H9 (cell line): ENCODE results near the gene FREY1. TPM values are rescaled to one million over a fixed set of nuclear protein-coding genes. Genes with fewer than 3 reads are reported as not detected.

Source experiments
- DNase-seq: peaks from one replicate; pipeline ENCODE4 v3.0.0-alpha.2; 2017
- H2AFZ ChIP-seq: one replicate; pipeline ENCODE4 v1.6.1; 2013; ENCODE audit warnings: mild to moderate bottlenecking, low read length, control low read depth, moderate library complexity
- H2AK5ac ChIP-seq: 2 replicates; pipeline ENCODE4 v1.6.1; 2013; ENCODE audit warnings: low read length, control low read depth, mixed read lengths; ENCODE audit not compliant: insufficient read length
- H2BK120ac ChIP-seq: one replicate; pipeline ENCODE4 v1.6.1; 2013; ENCODE audit warnings: low read depth, mild to moderate bottlenecking, low read length, control low read depth, inconsistent platforms; ENCODE audit not compliant: poor library complexity, severe bottlenecking
- H2BK12ac ChIP-seq: 2 replicates; pipeline ENCODE4 v1.6.1; 2013; ENCODE audit warnings: low read length, control low read depth, mixed read lengths, low read depth; ENCODE audit not compliant: insufficient read length
- H2BK15ac ChIP-seq: 2 replicates; pipeline ENCODE4 v1.6.1; 2013; ENCODE audit warnings: low read depth, low read length, control low read depth
- H2BK20ac ChIP-seq: one replicate; pipeline ENCODE4 v1.6.1; 2013; ENCODE audit warnings: low read depth, mild to moderate bottlenecking, low read length, control low read depth, inconsistent platforms; ENCODE audit not compliant: poor library complexity, severe bottlenecking
- H2BK5ac ChIP-seq: 2 replicates; pipeline ENCODE4 v1.6.1; 2013; ENCODE audit warnings: low read length, control low read depth, mixed read lengths; ENCODE audit not compliant: insufficient read length
- H3K14ac ChIP-seq: 2 replicates; pipeline ENCODE4 v1.6.1; 2013; ENCODE audit warnings: low read length, control low read depth; ENCODE audit not compliant: insufficient read depth
- H3K18ac ChIP-seq: 2 replicates; pipeline ENCODE4 v1.6.1; 2013; ENCODE audit warnings: low read depth, mild to moderate bottlenecking, mixed read lengths, low read length, control low read depth; ENCODE audit not compliant: insufficient read length
- H3K23ac ChIP-seq: 2 replicates; pipeline ENCODE4 v1.6.1; 2013; ENCODE audit warnings: low read length, control low read depth, mixed read lengths, low read depth; ENCODE audit not compliant: insufficient read length
- H3K23me2 ChIP-seq: 2 replicates; pipeline ENCODE4 v1.6.1; 2013; ENCODE audit warnings: low read depth, mild to moderate bottlenecking, mixed read lengths, low read length, control low read depth; ENCODE audit not compliant: insufficient read length, poor library complexity, severe bottlenecking
- H3K27ac ChIP-seq: 2 replicates; pipeline ENCODE4 v1.5.1; 2013; ENCODE audit warnings: low read length, control low read depth, mixed read lengths, low read depth; ENCODE audit not compliant: insufficient read length
- H3K27me3 ChIP-seq: 2 replicates; pipeline ENCODE4 v1.6.1; 2013; ENCODE audit warnings: low read length, control low read depth, inconsistent platforms; ENCODE audit not compliant: insufficient read depth
- H3K4ac ChIP-seq: 2 replicates; pipeline ENCODE4 v1.6.1; 2013; ENCODE audit warnings: low read depth, mild to moderate bottlenecking, control low read depth, inconsistent platforms, low read length, moderate library complexity
- H3K4me1 ChIP-seq: 2 replicates; pipeline ENCODE4 v1.6.1; 2013; ENCODE audit warnings: low read length, control low read depth, inconsistent platforms; ENCODE audit not compliant: insufficient read depth
- H3K4me2 ChIP-seq: 2 replicates; pipeline ENCODE4 v1.6.1; 2013; ENCODE audit warnings: low read length, control low read depth, mixed read lengths; ENCODE audit not compliant: insufficient read length, insufficient read depth
- H3K56ac ChIP-seq: 2 replicates; pipeline ENCODE4 v1.6.1; 2013; ENCODE audit warnings: low read depth, mild to moderate bottlenecking, mixed read lengths, low read length, control low read depth; ENCODE audit not compliant: insufficient read length
- H3K79me1 ChIP-seq: 2 replicates; pipeline ENCODE4 v1.6.1; 2013; ENCODE audit warnings: low read depth, mild to moderate bottlenecking, moderate library complexity, low read length, control low read depth, inconsistent platforms; ENCODE audit not compliant: insufficient read depth, poor library complexity, severe bottlenecking
- H3K79me2 ChIP-seq: 2 replicates; pipeline ENCODE4 v1.6.1; 2013; ENCODE audit warnings: low read length, control low read depth, inconsistent platforms; ENCODE audit not compliant: insufficient read depth
- H3K9ac ChIP-seq: 2 replicates; pipeline ENCODE4 v1.6.1; 2013; ENCODE audit warnings: low read length, control low read depth, mixed read lengths; ENCODE audit not compliant: insufficient read length; ENCODE audit errors: extremely low read depth
- H3K9me3 ChIP-seq: one replicate; pipeline ENCODE4 v1.6.1; 2013; ENCODE audit warnings: low read depth, low read length, inconsistent platforms; ENCODE audit not compliant: control insufficient read depth
- H3T11ph ChIP-seq: one replicate; pipeline ENCODE4 v1.6.1; 2013; ENCODE audit warnings: mild to moderate bottlenecking, low read length, control low read depth, inconsistent platforms
- H4K20me1 ChIP-seq: one replicate; pipeline ENCODE4 v1.6.1; 2013; ENCODE audit not compliant: control insufficient read depth, insufficient read length, insufficient read depth
- H4K5ac ChIP-seq: 2 replicates; pipeline ENCODE4 v1.6.1; 2013; ENCODE audit warnings: low read depth, mild to moderate bottlenecking, mixed read lengths, low read length, control low read depth; ENCODE audit not compliant: insufficient read length
- H4K8ac ChIP-seq: replicated peaks from 2 replicates; pipeline ENCODE4 v1.6.1; 2013; ENCODE audit warnings: low read length, control low read depth, mixed read lengths, low read depth; ENCODE audit not compliant: insufficient read length
- H4K91ac ChIP-seq: 2 replicates; pipeline ENCODE4 v1.6.1; 2013; ENCODE audit warnings: low read depth, mild to moderate bottlenecking, moderate library complexity, mixed read lengths, low read length, control low read depth; ENCODE audit not compliant: insufficient read length
- H3K27ac Mint-ChIP-seq, 3 experiments: 2 replicates in 2 of 3; 3 replicates in 1 of 3; pipeline ENCODE4 v1.8.0; 2020 to 2021; ENCODE audit warnings: mixed read lengths in 3 of 3, mild to moderate bottlenecking in 1 of 3, moderate library complexity in 1 of 3
- H3K27me3 Mint-ChIP-seq: 2 replicates; pipeline ENCODE4 v1.8.0; 2021; ENCODE audit warnings: low read depth, mild to moderate bottlenecking, moderate library complexity, mixed read lengths
- H3K36me3 Mint-ChIP-seq, 3 experiments: 2 replicates in 2 of 3; 3 replicates in 1 of 3; pipeline ENCODE4 v1.8.0; 2020 to 2021; ENCODE audit warnings: low read depth in 3 of 3, mixed read lengths in 3 of 3; ENCODE audit not compliant: insufficient read depth in 1 of 3
- H3K4me1 Mint-ChIP-seq, 2 experiments: 2 replicates each; pipeline ENCODE4 v1.8.0; 2020; ENCODE audit warnings: mixed read lengths in 2 of 2
- H3K4me3 Mint-ChIP-seq, 2 experiments: 2 replicates in 1 of 2; 3 replicates in 1 of 2; pipeline ENCODE4 v1.8.0; 2020 to 2021; ENCODE audit warnings: mild to moderate bottlenecking in 2 of 2, mixed read lengths in 2 of 2, moderate library complexity in 1 of 2
- H3K9me3 Mint-ChIP-seq, 2 experiments: 2 replicates in 1 of 2; 3 replicates in 1 of 2; pipeline ENCODE4 v1.8.0; 2020; ENCODE audit warnings: mild to moderate bottlenecking in 2 of 2, mixed read lengths in 2 of 2, moderate library complexity in 1 of 2
- CTCF ChIP-seq: fragments of 200-600 bp; sonication (generic); conservative IDR thresholded peaks from 3 replicates; pipeline ENCODE4 v1.8.0; 2021; ENCODE audit warnings: antibody characterized with exemption, mild to moderate bottlenecking
- WGBS: extraction: QIAGEN DNeasy Blood & Tissue Kit; methylation state at CpG from one replicate; pipeline ENCODE4 v1.1.7; 2013; ENCODE audit warnings: missing lambda C conversion rate, low lambda C conversion rate, mixed read lengths; ENCODE audit not compliant: insufficient read length; ENCODE audit errors: extremely low coverage; 5-methylcytosine and 5-hydroxymethylcytosine counted together
- total RNA-seq: library from RNA; stranded (reverse); gene quantifications from 2 replicates; pipeline ENCODE4 v1.2.1, GENCODE V29; 2021

The FREY1 gene
- total RNA-seq, 1 experiment from 2014 or later = 2.1 TPM

- no peaks in the 10 kb centered on the region for H3K4me1 ChIP-seq
- no peak overlapping the region for H2AFZ ChIP-seq
- Mint-ChIP-seq H3K4me3 (peak overlapping the region; percentile 64 to 72; a peak in 3 of 5 replicates), H3K36me3 (peaks cover 22 to 52% (median 46%) of the 10 kb centered on the region in 3 experiments), H3K27me3 (peaks cover 2% of the 10 kb centered on the region; the same call in 1 of the 2 replicates), H3K9me3 (no peaks in the 10 kb centered on the region; a peak in 1 of 5 replicates), H3K27ac (peak overlapping the region in 1 of 3 experiments; percentile 55; a peak in 1 of 7 replicates), H3K4me1 (peaks cover 26 to 30% of the 10 kb centered on the region in 2 experiments)
- no peak overlapping the region for H2BK12ac ChIP-seq
- no peak overlapping the region for H3K4me2 ChIP-seq
- no peak overlapping the region for H3K56ac ChIP-seq
- H3K9ac ChIP-seq = no peak overlapping the region
- H3K27me3 ChIP-seq = no peaks in the 10 kb centered on the region; the same call in 1 of the 2 replicates
- H2BK5ac ChIP-seq = no peak overlapping the region
- H3K9me3 ChIP-seq = no peaks in the 10 kb centered on the region
- H2BK15ac ChIP-seq = no peak overlapping the region
- no peaks in the 10 kb centered on the region for H4K20me1 ChIP-seq
- no peaks in the 10 kb centered on the region for H3K79me1 ChIP-seq
- no peak overlapping the region for H4K5ac ChIP-seq
- H2AK5ac ChIP-seq = no peak overlapping the region
- no peak overlapping the region for H3K23ac ChIP-seq
- WGBS = no CpG with 5 or more reads among the region's 6 CpGs
- no peak overlapping the region for H4K8ac ChIP-seq
- H3K79me2 ChIP-seq = no peaks in the 10 kb centered on the region; the same call in 1 of the 2 replicates
- no peak for TF ChIP-seq CTCF
- no peak overlapping the region for H2BK20ac ChIP-seq
- no peak overlapping the region for H3T11ph ChIP-seq
- DNase-seq = peak; percentile 18
- H3K23me2 ChIP-seq = peaks cover 5% of the 10 kb centered on the region
- H3K18ac ChIP-seq = no peak overlapping the region
- no peak overlapping the region for H4K91ac ChIP-seq
- no peak overlapping the region for H3K27ac ChIP-seq
- no peak overlapping the region for H3K4ac ChIP-seq
- no peak overlapping the region for H2BK120ac ChIP-seq
- H3K14ac ChIP-seq = no peak overlapping the region
Measured at GRCh38 chr11:45924927-45925326, 17.9 kb upstream of the FREY1 start.
